ENCODE results near the gene LGALS16.

GRCh38 chr19:39692166-39692565, 36.5 kb downstream of the LGALS16 start:
- no peak for TF ChIP-seq CTCF (IDR thresholded peaks at IDR 0.05)
- TF ChIP-seq EZH2 (IDR thresholded peaks at IDR 0.05; ENCODE audit: borderline replicate concordance, insufficient read depth, low read depth, low read length, poor library complexity, severe bottlenecking): no peak

Data from B cell (primary cell).